Measurements from ENCODE around the gene WDFY3. TPM values are rescaled to one million over a fixed set of nuclear protein-coding genes. Genes with fewer than 3 reads are reported as not detected.
A peak's percentile ranks its signal among the peaks of the same experiment; 100 is the strongest.

Gene WDFY3
- total and polyA plus RNA-seq, 2 experiments from 2014 or later: 3.1 to 45.6 TPM

- no peaks in the 10 kb centered on the region for H3K4me1 ChIP-seq (ENCODE audit: insufficient read depth)
- H3K79me2 ChIP-seq (ENCODE audit: insufficient read depth): no peaks in the 10 kb centered on the region
- H3K9me3 ChIP-seq (ENCODE audit: low read depth): no peaks in the 10 kb centered on the region
- no peaks in the 10 kb centered on the region for H3K9me2 ChIP-seq (ENCODE audit: insufficient read depth)
- in situ Hi-C loops (cut with MboI): no loop called here
- no peaks in the 10 kb centered on the region for H3K27me3 ChIP-seq (replicated peaks; ENCODE audit: insufficient read depth)
- H3K9ac ChIP-seq: no peak overlapping the region
- H3F3A ChIP-seq (ENCODE audit: insufficient read depth): no peaks in the 10 kb centered on the region
- no peak overlapping the region for H3K4me3 ChIP-seq
- H3K4me2 ChIP-seq (ENCODE audit: unreplicated experiment): no peak overlapping the region
- no peak for TF ChIP-seq EZH2phosphoT487 (IDR thresholded peaks at IDR 0.05; ENCODE audit: insufficient read depth, low read depth)
- TF ChIP-seq EZH2 (IDR thresholded peaks at IDR 0.05; ENCODE audit: insufficient read depth, poor library complexity, severe bottlenecking): no peak
- peaks cover 21% of the 10 kb centered on the region; the same call in 1 of the 2 replicates for H3K36me3 ChIP-seq (ENCODE audit: low read depth)
- H2AFZ ChIP-seq: no peak overlapping the region
- no peak overlapping the region for H3K27ac ChIP-seq
- no peak for DNase-seq
- no peaks in the 10 kb centered on the region for H4K20me1 ChIP-seq (ENCODE audit: insufficient read depth)
Observed at GRCh38 chr4:84826681-84827080, 139.8 kb downstream of the WDFY3 start.

- WGBS, 2 experiments (ENCODE audit: low coverage in 1 of 2, low lambda C conversion rate in 2 of 2, missing lambda C conversion rate in 2 of 2): 53 to 58% methylated on average over 5 of the region's 5 CpGs
- TF ChIP-seq EZH2phosphoT487 (IDR thresholded peaks at IDR 0.05; ENCODE audit: insufficient read depth, low read depth) (no peak), EZH2 (IDR thresholded peaks at IDR 0.05; ENCODE audit: insufficient read depth, poor library complexity, severe bottlenecking) (no peak)
- H3K79me2 ChIP-seq (ENCODE audit: insufficient read depth): no peaks in the 10 kb centered on the region
- in situ Hi-C loops (cut with MboI): no loop called here
- DNase-seq: no peak
- no peak overlapping the region for H2AFZ ChIP-seq
- no peaks in the 10 kb centered on the region for H4K20me1 ChIP-seq (ENCODE audit: insufficient read depth)
- no peaks in the 10 kb centered on the region for H3K27me3 ChIP-seq (replicated peaks; ENCODE audit: insufficient read depth)
- H3K9ac ChIP-seq: no peak overlapping the region
- H3K36me3 ChIP-seq (ENCODE audit: low read depth): peaks cover 23% of the 10 kb centered on the region; the same call in 1 of the 2 replicates
- H3K4me2 ChIP-seq (ENCODE audit: unreplicated experiment): no peak overlapping the region
- H3F3A ChIP-seq (ENCODE audit: insufficient read depth): no peaks in the 10 kb centered on the region
- no peaks in the 10 kb centered on the region for H3K4me1 ChIP-seq (ENCODE audit: insufficient read depth)
- no peak overlapping the region for H3K27ac ChIP-seq
- H3K4me3 ChIP-seq: no peak overlapping the region
- no peaks in the 10 kb centered on the region for H3K9me3 ChIP-seq (ENCODE audit: low read depth)
- H3K9me2 ChIP-seq (ENCODE audit: insufficient read depth): no peaks in the 10 kb centered on the region
Observed at GRCh38 chr4:84825701-84826341, 140.7 kb downstream of the WDFY3 start.

GRCh38 chr4:84821064-84821463, 145.4 kb downstream of the WDFY3 start:
- H3K9ac ChIP-seq: no peak overlapping the region
- no peaks in the 10 kb centered on the region for H3K27me3 ChIP-seq (replicated peaks; ENCODE audit: insufficient read depth)
- no peaks in the 10 kb centered on the region for H3K9me3 ChIP-seq (ENCODE audit: low read depth)
- TF ChIP-seq EZH2 (IDR thresholded peaks at IDR 0.05; ENCODE audit: insufficient read depth, poor library complexity, severe bottlenecking) (no peak), EZH2phosphoT487 (IDR thresholded peaks at IDR 0.05; ENCODE audit: insufficient read depth, low read depth) (no peak)
- no peaks in the 10 kb centered on the region for H3F3A ChIP-seq (ENCODE audit: insufficient read depth)
- no peak overlapping the region for H3K4me2 ChIP-seq (ENCODE audit: unreplicated experiment)
- H3K27ac ChIP-seq: no peak overlapping the region
- H3K36me3 ChIP-seq (ENCODE audit: low read depth): peaks cover 40% of the 10 kb centered on the region
- no peaks in the 10 kb centered on the region for H3K4me1 ChIP-seq (ENCODE audit: insufficient read depth)
- DNase-seq: no peak
- no peaks in the 10 kb centered on the region for H4K20me1 ChIP-seq (ENCODE audit: insufficient read depth)
- H3K79me2 ChIP-seq (ENCODE audit: insufficient read depth): no peaks in the 10 kb centered on the region
- H3K9me2 ChIP-seq (ENCODE audit: insufficient read depth): no peaks in the 10 kb centered on the region
- in situ Hi-C loops (cut with MboI): no loop called here
- H2AFZ ChIP-seq: no peak overlapping the region
- H3K4me3 ChIP-seq: no peak overlapping the region
- WGBS, 2 experiments (ENCODE audit: low coverage in 1 of 2, low lambda C conversion rate in 2 of 2, missing lambda C conversion rate in 2 of 2): 92 to 100% methylated on average over 1 of the region's 1 CpG

GRCh38 chr4:84814094-84814750, 152.3 kb downstream of the WDFY3 start:
- Histone ChIP-seq H3K9ac (peak overlapping the region; percentile 46), H3K4me2 (ENCODE audit: unreplicated experiment) (no peak overlapping the region), H3K9me3 (ENCODE audit: low read depth) (no peaks in the 10 kb centered on the region), H3K27ac (peak overlapping the region; percentile 67), H3K4me3 (no peak overlapping the region), H3K27me3 (replicated peaks; ENCODE audit: insufficient read depth) (no peaks in the 10 kb centered on the region), H3K79me2 (ENCODE audit: insufficient read depth) (no peaks in the 10 kb centered on the region), H3K36me3 (ENCODE audit: low read depth) (peaks cover 29% of the 10 kb centered on the region), H3K9me2 (ENCODE audit: insufficient read depth) (no peaks in the 10 kb centered on the region), H4K20me1 (ENCODE audit: insufficient read depth) (no peaks in the 10 kb centered on the region), H2AFZ (no peak overlapping the region), H3K4me1 (ENCODE audit: insufficient read depth) (peaks cover 11% of the 10 kb centered on the region), H3F3A (ENCODE audit: insufficient read depth) (peaks cover 15% of the 10 kb centered on the region; the same call in 1 of the 2 replicates)
- WGBS, 2 experiments (ENCODE audit: low coverage in 1 of 2, low lambda C conversion rate in 2 of 2, missing lambda C conversion rate in 2 of 2): 76 to 77% methylated on average over 5 of the region's 5 CpGs
- in situ Hi-C loops (cut with MboI): no loop called here
- no peak for TF ChIP-seq EZH2phosphoT487 (IDR thresholded peaks at IDR 0.05; ENCODE audit: insufficient read depth, low read depth)
- no peak for TF ChIP-seq EZH2 (IDR thresholded peaks at IDR 0.05; ENCODE audit: insufficient read depth, poor library complexity, severe bottlenecking)
- DNase-seq: peak; percentile 94

Data from GM23248 (cell line).